Effector memory CD8-positive, alpha-beta T cell (primary cell): ENCODE data around the gene MOSPD3.
"Not testable (repeated sequence)": the region's sequence is repeated elsewhere in the genome, so short reads cannot be mapped to it uniquely, and the experiment has no call there.

Source experiments
- ATAC-seq: fragments of 150-1000 bp; cut with Tn5 transposase; replicated peaks from 2 replicates; pipeline ENCODE4 v1.10.0; 2021; ENCODE audit warnings: mild to moderate bottlenecking, moderate library complexity
- DNase-seq, 3 experiments: peaks; one replicate each; pipeline ENCODE4 v3.0.0; 2021
- H3K27ac Mint-ChIP-seq, 2 donors: one replicate each; pipeline ENCODE4 v1.8.0; 2022; ENCODE audit warnings: mild to moderate bottlenecking in 2 of 2, mixed read lengths in 2 of 2, moderate library complexity in 2 of 2
- H3K27me3 Mint-ChIP-seq, 2 donors: one replicate each; pipeline ENCODE4 v1.8.0; 2022; ENCODE audit warnings: mixed read lengths in 2 of 2
- H3K36me3 Mint-ChIP-seq: one replicate; pipeline ENCODE4 v1.8.0; 2022; ENCODE audit warnings: mild to moderate bottlenecking, moderate library complexity, mixed read lengths; ENCODE audit not compliant: insufficient read depth
- H3K4me1 Mint-ChIP-seq, 2 donors: one replicate each; pipeline ENCODE4 v1.8.0; 2022; ENCODE audit warnings: low read depth in 2 of 2, mixed read lengths in 2 of 2
- H3K4me3 Mint-ChIP-seq, 2 donors: one replicate each; pipeline ENCODE4 v1.8.0; 2022; ENCODE audit warnings: mild to moderate bottlenecking in 2 of 2, mixed read lengths in 2 of 2, moderate library complexity in 2 of 2
- H3K9me3 Mint-ChIP-seq, 2 donors: one replicate each; pipeline ENCODE4 v1.8.0; 2022; ENCODE audit warnings: mixed read lengths in 2 of 2
- total RNA-seq, 9 experiments: gene quantifications; one replicate each; lab custom pipeline; 2026; lab: John Stamatoyannopoulos, UW

Gene MOSPD3
- 1.7 to 6.7 (median 4.4) reads per million in 9 experiments for total RNA-seq

- peak; percentile 97 to 98 (median 97) for DNase-seq
Measured at GRCh38 chr7:100611983-100612729, at the start of gene MOSPD3. TSS of gene MOSPD3 (plus strand) at chr7:100612540. CDS start at chr7:100612792, 252 bp downstream.

GRCh38 chr7:100563100-100563564 is 49.2 kb upstream of the MOSPD3 start:
- Mint-ChIP-seq H3K4me3 (no peak overlapping the region), H3K27me3 (no peaks in the 10 kb centered on the region), H3K27ac (peak overlapping the region in 1 of 2 donors; percentile 74), H3K36me3 (peaks cover 48% of the 10 kb centered on the region), H3K4me1 (peaks cover 15 to 21% of the 10 kb centered on the region in 2 donors), H3K9me3 (no peaks in the 10 kb centered on the region)
- no peak for ATAC-seq
- no peak for DNase-seq

More at GRCh38 chr7:100611983-100612729, at the start of gene MOSPD3:
- peak within 1 kb of the TSS; percentile 98 for H3K4me3 Mint-ChIP-seq
- peaks cover 18% of the 10 kb centered on the region for H3K36me3 Mint-ChIP-seq
- peak within 1 kb of the TSS; percentile 99 for H3K27ac Mint-ChIP-seq
- H3K27me3 Mint-ChIP-seq = no peaks in the 10 kb centered on the region
- H3K9me3 Mint-ChIP-seq = no peaks in the 10 kb centered on the region
- peaks cover 17 to 22% of the 10 kb centered on the region in 2 donors for H3K4me1 Mint-ChIP-seq
- peak; percentile 87 for ATAC-seq

- Mint-ChIP-seq H3K27ac (no peak overlapping the region), H3K36me3 (peaks cover 49% of the 10 kb centered on the region), H3K27me3 (no peaks in the 10 kb centered on the region), H3K9me3 (no peaks in the 10 kb centered on the region), H3K4me3 (no peak overlapping the region), H3K4me1 (peaks cover 20 to 26% of the 10 kb centered on the region in 2 donors)
- ATAC-seq (peak; percentile 74), DNase-seq (peak; percentile 81 to 86 (median 84))
Measured at GRCh38 chr7:100563809-100564400, 48.4 kb upstream of the MOSPD3 start.

GRCh38 chr7:100564405-100564804 is 47.9 kb upstream of the MOSPD3 start:
- not testable (repeated sequence) for H3K9me3 Mint-ChIP-seq, ATAC-seq, H3K4me3 Mint-ChIP-seq, DNase-seq, H3K27me3 Mint-ChIP-seq
- Mint-ChIP-seq H3K4me1 (peaks cover 23 to 26% of the 10 kb centered on the region in 2 donors), H3K27ac (peak overlapping the region in 1 of 2 donors; percentile 24), H3K36me3 (peaks cover 51% of the 10 kb centered on the region)

GRCh38 chr7:100565133-100565571 is 47.2 kb upstream of the MOSPD3 start:
- no peaks in the 10 kb centered on the region for H3K9me3 Mint-ChIP-seq
- peaks cover 22 to 26% of the 10 kb centered on the region in 2 donors for H3K4me1 Mint-ChIP-seq
- no peak for ATAC-seq
- no peak for DNase-seq
- H3K27ac Mint-ChIP-seq = peak overlapping the region in 1 of 2 donors; percentile 24
- H3K4me3 Mint-ChIP-seq = no peak overlapping the region
- H3K27me3 Mint-ChIP-seq = no peaks in the 10 kb centered on the region
- H3K36me3 Mint-ChIP-seq = peaks cover 49% of the 10 kb centered on the region

- ATAC-seq (no peak), DNase-seq (no peak)
- Mint-ChIP-seq H3K27me3 (no peaks in the 10 kb centered on the region), H3K36me3 (peaks cover 58% of the 10 kb centered on the region), H3K4me3 (no peak overlapping the region), H3K27ac (no peak overlapping the region), H3K9me3 (no peaks in the 10 kb centered on the region), H3K4me1 (peaks cover 22 to 26% of the 10 kb centered on the region in 2 donors)
Measured at GRCh38 chr7:100566018-100566531, 46.3 kb upstream of the MOSPD3 start.

GRCh38 chr7:100567031-100567730 is 45.2 kb upstream of the MOSPD3 start:
- Mint-ChIP-seq H3K4me1 (peaks cover 26 to 31% of the 10 kb centered on the region in 2 donors), H3K27ac (peak overlapping the region; percentile 10 to 49), H3K4me3 (no peak overlapping the region), H3K36me3 (peaks cover 56% of the 10 kb centered on the region), H3K9me3 (no peaks in the 10 kb centered on the region), H3K27me3 (no peaks in the 10 kb centered on the region)
- no peak for ATAC-seq
- DNase-seq = no peak

GRCh38 chr7:100567751-100568175 is 44.6 kb upstream of the MOSPD3 start:
- H3K9me3 Mint-ChIP-seq = no peaks in the 10 kb centered on the region
- H3K27me3 Mint-ChIP-seq = no peaks in the 10 kb centered on the region
- peak overlapping the region in 1 of 2 donors; percentile 49 for H3K27ac Mint-ChIP-seq
- ATAC-seq = no peak
- H3K4me3 Mint-ChIP-seq = no peak overlapping the region
- DNase-seq = no peak
- H3K4me1 Mint-ChIP-seq = peaks cover 26 to 32% of the 10 kb centered on the region in 2 donors
- peaks cover 56% of the 10 kb centered on the region for H3K36me3 Mint-ChIP-seq

- no peak overlapping the region for H3K4me3 Mint-ChIP-seq
- H3K27ac Mint-ChIP-seq = peak overlapping the region; percentile 42 to 49
- no peak for ATAC-seq
- H3K36me3 Mint-ChIP-seq = peaks cover 59% of the 10 kb centered on the region
- H3K4me1 Mint-ChIP-seq = peaks cover 28 to 32% of the 10 kb centered on the region in 2 donors
- no peak for DNase-seq
- H3K9me3 Mint-ChIP-seq = no peaks in the 10 kb centered on the region
- no peaks in the 10 kb centered on the region for H3K27me3 Mint-ChIP-seq
Measured at GRCh38 chr7:100568176-100568895, 44.0 kb upstream of the MOSPD3 start.

- DNase-seq (peak; percentile 38 to 48 (median 40)), ATAC-seq (peak; percentile 26)
- Mint-ChIP-seq H3K4me1 (peaks cover 22 to 26% of the 10 kb centered on the region in 2 donors), H3K4me3 (peak overlapping the region; percentile 56 to 71), H3K9me3 (no peaks in the 10 kb centered on the region), H3K36me3 (peaks cover 56% of the 10 kb centered on the region), H3K27ac (peak overlapping the region; percentile 21 to 42), H3K27me3 (no peaks in the 10 kb centered on the region)
Measured at GRCh38 chr7:100568896-100569844, 43.2 kb upstream of the MOSPD3 start.

- ATAC-seq = no peak
- no peaks in the 10 kb centered on the region for H3K9me3 Mint-ChIP-seq
- H3K27me3 Mint-ChIP-seq = no peaks in the 10 kb centered on the region
- peaks cover 47% of the 10 kb centered on the region for H3K36me3 Mint-ChIP-seq
- no peak for DNase-seq
- H3K4me3 Mint-ChIP-seq = peak overlapping the region in 1 of 2 donors; percentile 71
- H3K4me1 Mint-ChIP-seq = peaks cover 22 to 23% of the 10 kb centered on the region in 2 donors
- peak overlapping the region; percentile 31 to 86 for H3K27ac Mint-ChIP-seq
Measured at GRCh38 chr7:100570954-100571828, 41.1 kb upstream of the MOSPD3 start.
